Stomach (tissue), 4 donors: ENCODE results near the gene NRXN2.

Experiments used
- POLR2AphosphoS5 ChIP-seq, 3 donors: sonication (generic); formaldehyde crosslinking; IDR thresholded peaks; one replicate each; pipeline ENCODE4 v1.6.1; 2016; ENCODE audit warnings: antibody characterized with exemption in 3 of 3
- TF ChIP-seq, protein P1 (sequence below), 7 experiments: fragments of 450-650 bp in 4 of 7; fragments of 200-600 bp in 3 of 7; sonication (generic) in 3 of 7; IDR thresholded peaks; one replicate each; pipeline ENCODE4 v1.5.1; 2016 to 2019; ENCODE audit warnings: antibody characterized with exemption in 7 of 7, control low read depth in 2 of 7, mild to moderate bottlenecking in 1 of 7

DNA sequence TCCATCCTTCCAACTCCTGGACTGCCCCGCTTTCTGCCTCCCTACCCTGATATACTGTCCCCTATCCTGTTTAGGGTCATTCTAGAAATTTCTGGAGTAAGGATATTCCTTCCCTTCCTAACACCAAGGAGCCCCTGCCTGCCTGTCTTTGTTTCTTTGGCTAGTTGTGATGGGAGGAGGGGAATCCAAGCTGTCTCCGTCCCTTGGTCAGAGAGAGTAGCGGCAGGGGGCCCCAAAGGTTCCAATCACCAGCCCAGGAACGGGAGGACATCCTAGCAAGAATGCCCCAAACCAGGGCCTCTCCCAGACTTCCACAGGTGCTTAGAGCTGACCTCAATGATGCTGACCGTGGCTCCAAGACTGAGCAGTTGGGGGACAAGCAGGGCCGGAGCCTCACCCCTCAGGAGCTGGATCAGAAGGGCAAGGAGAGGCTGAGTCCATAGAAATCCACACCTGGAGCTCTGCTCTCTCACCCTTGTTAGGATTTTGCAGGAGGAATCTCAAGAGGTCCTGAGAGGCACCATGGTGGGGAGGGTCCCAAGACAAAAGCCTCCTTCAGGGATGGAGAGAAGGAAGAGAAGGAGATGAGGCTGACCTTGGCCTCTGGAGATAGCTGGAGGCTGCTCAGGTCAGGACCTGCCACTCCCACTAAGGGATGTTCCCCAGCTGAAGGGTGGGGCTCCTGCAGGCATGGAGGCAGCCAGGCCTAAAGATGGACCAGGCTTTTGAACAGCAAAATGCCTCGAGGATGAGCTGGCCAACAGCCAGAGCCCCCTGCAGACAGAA, 118.3 kb downstream of the NRXN2 start:
- TF ChIP-seq, protein P1, sequence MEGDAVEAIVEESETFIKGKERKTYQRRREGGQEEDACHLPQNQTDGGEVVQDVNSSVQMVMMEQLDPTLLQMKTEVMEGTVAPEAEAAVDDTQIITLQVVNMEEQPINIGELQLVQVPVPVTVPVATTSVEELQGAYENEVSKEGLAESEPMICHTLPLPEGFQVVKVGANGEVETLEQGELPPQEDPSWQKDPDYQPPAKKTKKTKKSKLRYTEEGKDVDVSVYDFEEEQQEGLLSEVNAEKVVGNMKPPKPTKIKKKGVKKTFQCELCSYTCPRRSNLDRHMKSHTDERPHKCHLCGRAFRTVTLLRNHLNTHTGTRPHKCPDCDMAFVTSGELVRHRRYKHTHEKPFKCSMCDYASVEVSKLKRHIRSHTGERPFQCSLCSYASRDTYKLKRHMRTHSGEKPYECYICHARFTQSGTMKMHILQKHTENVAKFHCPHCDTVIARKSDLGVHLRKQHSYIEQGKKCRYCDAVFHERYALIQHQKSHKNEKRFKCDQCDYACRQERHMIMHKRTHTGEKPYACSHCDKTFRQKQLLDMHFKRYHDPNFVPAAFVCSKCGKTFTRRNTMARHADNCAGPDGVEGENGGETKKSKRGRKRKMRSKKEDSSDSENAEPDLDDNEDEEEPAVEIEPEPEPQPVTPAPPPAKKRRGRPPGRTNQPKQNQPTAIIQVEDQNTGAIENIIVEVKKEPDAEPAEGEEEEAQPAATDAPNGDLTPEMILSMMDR (IDR thresholded peaks at IDR 0.05): no peak
- no peak for TF ChIP-seq POLR2AphosphoS5 (IDR thresholded peaks at IDR 0.05)
